Nephron (organoid): ENCODE data around the gene NT5DC3.

Experiments
- H3K27ac Mint-ChIP-seq, 3 experiments: 2 replicates each; pipeline ENCODE4 v1.8.0; 2020; ENCODE audit warnings: mixed read lengths in 3 of 3, mild to moderate bottlenecking in 2 of 3, moderate library complexity in 1 of 3
- H3K27me3 Mint-ChIP-seq: 2 replicates; pipeline ENCODE4 v1.8.0; 2021; ENCODE audit warnings: low read depth, mild to moderate bottlenecking, moderate library complexity, mixed read lengths
- H3K36me3 Mint-ChIP-seq: 2 replicates; pipeline ENCODE4 v1.8.0; 2020; ENCODE audit warnings: low read depth, mixed read lengths
- H3K4me1 Mint-ChIP-seq: 2 replicates; pipeline ENCODE4 v1.8.0; 2020; ENCODE audit warnings: mixed read lengths
- H3K4me3 Mint-ChIP-seq, 3 experiments: 2 replicates each; pipeline ENCODE4 v1.8.0; 2020; ENCODE audit warnings: mild to moderate bottlenecking in 3 of 3, mixed read lengths in 3 of 3, moderate library complexity in 2 of 3
- H3K9me3 Mint-ChIP-seq: 2 replicates; pipeline ENCODE4 v1.8.0; 2020; ENCODE audit warnings: mixed read lengths
- TF ChIP-seq, protein P1 (sequence below), 3 experiments: fragments of 200-600 bp; sonication (generic); IDR thresholded peaks; one replicate each; pipeline ENCODE4 v1.5.0; 2021; ENCODE audit warnings: antibody characterized with exemption in 3 of 3; ENCODE audit not compliant: unreplicated experiment in 3 of 3

Gene NT5DC3

DNA sequence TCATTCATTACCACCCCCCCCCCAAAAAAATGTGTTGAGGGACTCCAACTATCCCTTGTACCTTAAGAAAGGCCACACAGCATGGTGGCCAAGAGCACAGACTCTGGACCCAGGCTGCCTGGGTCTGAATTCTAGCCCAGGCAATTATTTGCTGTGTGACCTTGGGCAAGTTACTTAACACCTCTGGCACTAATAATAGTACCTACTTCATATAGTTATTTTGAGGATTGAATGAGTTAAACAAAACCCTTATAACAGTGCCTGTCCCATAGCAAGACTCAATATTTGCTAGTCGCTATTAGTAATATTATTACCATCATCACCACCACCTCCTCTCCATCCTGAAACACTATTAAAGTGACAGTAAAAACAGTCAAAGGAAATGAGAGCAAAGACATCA, 37.2 kb downstream of the NT5DC3 start:
- TF ChIP-seq, protein P1, sequence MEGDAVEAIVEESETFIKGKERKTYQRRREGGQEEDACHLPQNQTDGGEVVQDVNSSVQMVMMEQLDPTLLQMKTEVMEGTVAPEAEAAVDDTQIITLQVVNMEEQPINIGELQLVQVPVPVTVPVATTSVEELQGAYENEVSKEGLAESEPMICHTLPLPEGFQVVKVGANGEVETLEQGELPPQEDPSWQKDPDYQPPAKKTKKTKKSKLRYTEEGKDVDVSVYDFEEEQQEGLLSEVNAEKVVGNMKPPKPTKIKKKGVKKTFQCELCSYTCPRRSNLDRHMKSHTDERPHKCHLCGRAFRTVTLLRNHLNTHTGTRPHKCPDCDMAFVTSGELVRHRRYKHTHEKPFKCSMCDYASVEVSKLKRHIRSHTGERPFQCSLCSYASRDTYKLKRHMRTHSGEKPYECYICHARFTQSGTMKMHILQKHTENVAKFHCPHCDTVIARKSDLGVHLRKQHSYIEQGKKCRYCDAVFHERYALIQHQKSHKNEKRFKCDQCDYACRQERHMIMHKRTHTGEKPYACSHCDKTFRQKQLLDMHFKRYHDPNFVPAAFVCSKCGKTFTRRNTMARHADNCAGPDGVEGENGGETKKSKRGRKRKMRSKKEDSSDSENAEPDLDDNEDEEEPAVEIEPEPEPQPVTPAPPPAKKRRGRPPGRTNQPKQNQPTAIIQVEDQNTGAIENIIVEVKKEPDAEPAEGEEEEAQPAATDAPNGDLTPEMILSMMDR (IDR thresholded peaks at IDR 0.05; ENCODE audit: unreplicated experiment in 3 of 3) = no peak
- Mint-ChIP-seq H3K27ac (no peak overlapping the region), H3K4me3 (no peak overlapping the region), H3K4me1 (peaks cover 38% of the 10 kb centered on the region), H3K36me3 (peaks cover 11% of the 10 kb centered on the region), H3K9me3 (no peaks in the 10 kb centered on the region), H3K27me3 (peaks cover 3% of the 10 kb centered on the region)

DNA sequence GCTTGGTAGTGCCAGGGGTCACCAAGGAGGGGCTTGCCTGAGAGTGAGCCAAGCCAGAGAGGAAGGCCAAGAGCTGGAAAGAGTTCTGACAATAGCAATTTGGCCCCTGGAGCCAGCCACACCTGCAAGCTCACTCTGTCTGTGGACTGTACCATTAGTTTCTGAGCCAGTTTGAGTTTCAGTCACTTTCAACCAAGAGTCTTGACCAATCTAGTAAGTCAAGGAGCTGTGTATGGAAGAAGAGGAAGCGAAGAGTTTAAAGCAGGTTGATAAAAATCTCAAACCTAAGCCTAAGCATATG, 38.5 kb downstream of the NT5DC3 start:
- H3K27me3 Mint-ChIP-seq = peaks cover 3% of the 10 kb centered on the region
- no peaks in the 10 kb centered on the region for H3K9me3 Mint-ChIP-seq
- no peak overlapping the region for H3K4me3 Mint-ChIP-seq
- H3K4me1 Mint-ChIP-seq = peaks cover 26% of the 10 kb centered on the region
- no peak overlapping the region for H3K27ac Mint-ChIP-seq
- H3K36me3 Mint-ChIP-seq = peaks cover 11% of the 10 kb centered on the region
- TF ChIP-seq, protein P1 (IDR thresholded peaks at IDR 0.05; ENCODE audit: unreplicated experiment in 3 of 3) = no peak

DNA sequence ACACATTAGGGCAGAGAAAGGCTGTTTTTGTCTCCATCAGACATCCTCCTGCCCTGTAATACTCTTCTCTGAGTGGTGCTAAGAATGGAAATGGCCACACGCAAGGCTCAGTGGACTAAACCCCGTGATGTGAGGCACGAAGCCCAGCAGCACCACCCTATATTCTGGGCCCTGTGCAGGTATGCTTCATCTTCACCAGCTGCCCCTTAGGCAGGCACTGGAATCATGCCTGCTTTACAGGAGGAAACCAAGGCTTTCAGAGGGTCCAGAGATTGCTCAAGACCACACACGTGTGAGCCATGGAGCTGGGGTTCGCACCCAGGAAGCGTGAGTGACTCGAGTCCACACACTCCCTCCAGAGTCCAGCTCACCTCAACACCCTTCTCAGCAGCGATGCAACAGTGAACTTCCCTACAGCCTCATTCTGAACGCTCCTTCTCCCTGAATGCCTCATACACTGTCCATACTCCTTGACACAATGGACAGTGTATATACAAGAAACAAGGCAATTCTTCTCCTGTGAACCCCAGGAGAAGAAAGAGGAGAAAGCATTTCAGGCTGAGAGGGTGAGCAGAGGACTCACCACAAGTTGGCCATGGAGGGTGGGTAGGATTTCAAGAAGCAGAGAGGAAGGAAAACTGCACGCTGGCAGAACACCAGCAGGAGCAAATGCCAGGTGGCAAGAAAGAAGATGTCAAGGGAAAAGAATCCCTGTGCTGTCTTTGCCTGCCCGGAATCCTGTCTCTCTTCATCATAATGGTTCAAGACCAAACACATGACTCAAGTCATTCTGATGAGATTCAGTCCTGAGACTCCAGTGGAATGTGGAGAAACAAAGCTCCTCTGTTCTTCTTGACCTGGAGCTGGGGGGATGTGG, 39.1 kb downstream of the NT5DC3 start:
- Mint-ChIP-seq H3K4me1 (peaks cover 26% of the 10 kb centered on the region), H3K4me3 (no peak overlapping the region), H3K27ac (peak overlapping the region in 1 of 3 experiments; percentile 21), H3K36me3 (peaks cover 11% of the 10 kb centered on the region), H3K9me3 (no peaks in the 10 kb centered on the region), H3K27me3 (peaks cover 4% of the 10 kb centered on the region)
- TF ChIP-seq, protein P1 (IDR thresholded peaks at IDR 0.05; ENCODE audit: unreplicated experiment in 3 of 3) = no peak

DNA sequence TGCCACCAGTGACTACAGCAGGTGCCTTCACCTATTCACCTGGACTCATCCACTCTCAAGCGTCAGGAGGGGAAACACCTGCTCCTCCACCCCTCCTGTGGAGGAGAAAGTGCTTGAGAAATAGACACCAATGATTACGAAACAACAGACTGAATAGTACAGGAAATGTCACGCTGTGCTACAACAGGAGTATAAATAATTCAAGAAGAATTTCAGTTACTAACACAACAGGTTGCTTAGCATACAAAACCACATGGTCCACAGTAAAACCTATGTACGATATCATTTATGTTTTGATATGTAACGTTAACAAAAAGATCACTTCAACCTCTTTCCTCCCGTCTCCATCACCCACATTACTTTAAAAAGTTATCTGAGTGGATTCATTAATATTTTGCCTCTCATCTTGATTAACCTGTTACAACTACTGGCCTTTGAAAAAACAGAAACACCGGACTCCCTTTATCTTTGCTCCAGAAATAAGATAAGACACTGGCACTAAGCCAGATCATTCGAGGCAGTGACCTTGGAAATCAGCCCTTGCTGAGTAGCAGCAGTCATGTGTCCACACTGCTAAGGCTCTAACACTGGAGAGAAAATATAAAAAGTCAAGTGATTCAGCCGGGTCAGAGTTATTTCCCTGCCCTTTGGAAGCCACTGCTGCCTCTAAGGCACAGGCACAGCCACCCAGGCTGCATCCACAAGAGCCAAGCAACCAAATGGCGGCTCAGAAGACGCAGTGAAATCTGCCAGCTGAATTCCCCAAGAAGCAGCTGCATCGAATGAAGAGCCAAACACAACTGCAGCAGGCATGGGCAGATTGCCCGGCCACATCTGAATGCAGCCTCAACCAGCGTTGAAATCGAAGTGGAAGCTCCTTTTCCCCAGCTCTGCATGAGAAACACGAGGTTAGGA, 40.9 kb downstream of the NT5DC3 start:
- Mint-ChIP-seq H3K9me3 (no peaks in the 10 kb centered on the region), H3K4me3 (peak overlapping the region in 1 of 3 experiments; percentile 5), H3K4me1 (peaks cover 26% of the 10 kb centered on the region), H3K27me3 (peaks cover 7% of the 10 kb centered on the region), H3K27ac (peak overlapping the region; percentile 16 to 73 (median 71)), H3K36me3 (peaks cover 12% of the 10 kb centered on the region)
- TF ChIP-seq, protein P1 (IDR thresholded peaks at IDR 0.05; ENCODE audit: unreplicated experiment in 3 of 3) = no peak

DNA sequence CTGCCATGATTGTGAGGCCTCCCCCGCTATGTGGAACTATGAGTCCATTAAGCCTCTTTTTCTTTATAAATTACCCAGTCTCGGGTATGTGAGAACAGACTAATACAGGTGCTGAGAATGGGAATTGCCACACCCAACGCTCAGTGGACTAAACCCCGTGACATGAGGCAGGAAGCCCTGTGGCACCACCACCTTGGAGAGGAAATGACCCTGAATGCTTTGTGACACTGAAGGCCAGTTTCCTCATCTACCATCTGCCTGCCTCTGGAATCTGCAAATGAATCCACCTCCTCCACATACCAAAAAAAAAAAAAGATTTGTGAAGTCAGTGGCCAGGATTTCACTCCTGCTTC, 41.6 kb downstream of the NT5DC3 start:
- Mint-ChIP-seq H3K4me1 (peaks cover 26% of the 10 kb centered on the region), H3K4me3 (no peak overlapping the region), H3K9me3 (no peaks in the 10 kb centered on the region), H3K27ac (no peak overlapping the region), H3K36me3 (peaks cover 12% of the 10 kb centered on the region), H3K27me3 (peaks cover 7% of the 10 kb centered on the region)
- TF ChIP-seq, protein P1 (IDR thresholded peaks at IDR 0.05; ENCODE audit: unreplicated experiment in 3 of 3) = no peak
